RCC 7860 (cell line): Measurements from ENCODE around the gene ZNF195.
A peak's percentile ranks its signal among the peaks of the same experiment; 100 is the strongest.
"Not testable (repeated sequence)": the region's sequence is repeated elsewhere in the genome, so short reads cannot be mapped to it uniquely, and the experiment has no call there.

Source experiments
- DNase-seq: peaks from one replicate; pipeline ENCODE4 v3.0.0-alpha.2; 2015; ENCODE audit warnings: low spot score
- FAIRE-seq: peaks from 2 replicates; lab custom pipeline; 2012; peaks lifted over from hg19 to GRCh38; lab: Jason Lieb, UNC

ZNF195 gene

DNA sequence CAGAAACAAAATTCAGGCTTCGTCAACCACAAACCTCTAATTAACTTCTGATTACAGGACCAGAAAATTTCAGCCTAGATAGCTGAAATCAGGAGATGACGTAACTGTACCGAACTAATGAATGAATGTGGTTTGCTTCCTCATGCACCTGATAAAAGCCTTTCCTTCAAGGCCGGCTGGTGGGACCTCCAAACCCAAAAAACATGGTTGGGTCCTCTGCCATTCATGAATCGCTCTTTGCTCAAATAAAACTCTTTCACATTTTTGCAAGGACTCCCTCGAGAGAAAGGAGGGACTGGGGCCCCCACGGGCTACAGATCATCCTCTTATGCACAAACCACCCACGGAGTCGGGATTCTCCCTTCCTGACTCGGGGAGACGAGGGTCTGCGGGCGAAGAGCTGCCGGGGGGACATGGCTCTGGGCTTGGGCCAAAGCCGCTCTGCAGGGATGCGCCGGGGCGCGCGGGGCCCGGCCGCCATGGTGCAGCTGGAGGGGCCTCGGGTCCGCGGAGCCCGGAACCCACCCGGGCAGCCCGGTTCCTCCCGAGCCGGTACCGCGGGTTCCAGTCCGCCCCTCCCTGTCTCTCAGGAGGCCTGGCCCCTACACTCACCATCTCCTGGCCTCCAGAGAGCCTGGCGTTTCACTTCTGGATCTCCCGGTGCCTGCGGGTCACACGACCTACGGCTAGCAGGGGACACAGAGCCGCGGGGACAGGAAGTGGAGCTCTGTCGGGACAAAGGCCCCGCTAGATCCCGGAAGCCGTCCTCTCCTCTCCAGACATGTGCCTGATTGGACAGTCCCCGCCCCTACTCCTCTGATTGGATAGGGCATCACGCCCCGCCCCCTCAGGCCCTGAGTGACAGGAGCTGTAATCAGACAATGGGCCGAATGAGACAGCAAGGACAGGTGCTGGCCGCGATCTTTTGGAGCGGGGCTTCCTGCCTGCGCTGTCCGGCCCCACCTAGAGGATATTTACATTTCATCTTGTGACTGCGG, at the start of gene ZNF195:
TSS of gene ZNF195 (minus strand) at position 721 of the 998 bp plus-strand sequence. CDS start at position 615, 106 bp downstream.
- DNase-seq (peak; percentile 91), FAIRE-seq (peak; percentile 73)

DNA sequence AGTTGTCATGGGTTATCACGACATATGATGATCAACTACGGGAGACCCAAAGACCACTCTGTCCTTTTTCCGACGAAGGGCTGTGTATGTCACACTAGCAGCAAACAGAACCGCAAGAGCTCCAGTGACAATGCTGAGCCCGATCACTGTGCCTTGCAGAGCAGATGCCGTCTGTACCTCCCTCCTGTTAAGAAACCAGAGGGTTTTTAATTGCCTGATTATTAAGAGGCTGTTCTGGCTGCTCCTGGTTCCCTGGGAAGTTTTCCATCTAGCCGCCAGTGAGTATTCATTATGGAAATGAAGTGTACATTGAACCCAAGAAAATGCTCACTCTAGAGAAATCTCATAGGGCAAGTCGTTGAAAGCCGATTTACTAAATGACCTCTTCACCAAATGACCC, 49.1 kb upstream of the ZNF195 start:
- not testable (repeated sequence) for DNase-seq, FAIRE-seq

DNA sequence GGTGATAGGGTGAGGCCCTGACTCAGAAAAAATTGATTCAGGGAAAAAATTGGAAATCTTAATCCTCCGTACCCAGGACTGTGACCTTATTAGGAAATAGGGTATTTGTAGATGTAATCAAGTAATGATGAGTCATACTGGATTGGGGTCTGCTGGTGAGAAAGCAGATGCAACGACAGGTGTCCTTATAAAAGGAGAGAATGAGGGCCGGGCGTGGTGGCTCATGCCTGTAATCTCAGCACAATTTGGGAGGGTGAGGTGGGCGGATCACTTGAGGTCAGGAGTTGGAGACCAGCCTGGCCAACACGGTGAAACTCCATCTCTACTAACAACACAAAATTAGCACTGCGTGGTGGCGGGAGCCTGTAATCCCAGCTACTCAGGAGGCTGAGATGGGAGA, 47.6 kb upstream of the ZNF195 start:
- not testable (repeated sequence) for FAIRE-seq, DNase-seq

DNA sequence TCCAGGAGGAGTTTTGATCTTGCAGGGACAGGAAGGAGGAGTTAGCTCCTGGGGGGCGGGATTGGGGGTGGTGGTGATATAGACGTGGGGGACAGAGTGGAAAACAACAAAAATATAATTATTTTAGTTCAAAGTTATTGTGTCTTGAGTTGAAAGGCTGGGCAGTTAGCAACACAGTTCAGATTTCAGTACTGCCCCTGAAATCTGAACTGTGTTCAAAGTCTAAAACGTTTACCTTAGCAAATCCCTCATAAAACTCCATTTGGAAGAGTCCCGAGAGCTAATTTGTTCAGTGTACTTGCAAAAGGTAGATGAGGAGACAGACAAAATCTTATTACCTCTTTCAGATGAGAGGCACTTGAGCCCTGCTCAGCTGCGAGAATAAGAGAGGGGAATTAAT, 45.0 kb upstream of the ZNF195 start:
- not testable (repeated sequence) for DNase-seq, FAIRE-seq

DNA sequence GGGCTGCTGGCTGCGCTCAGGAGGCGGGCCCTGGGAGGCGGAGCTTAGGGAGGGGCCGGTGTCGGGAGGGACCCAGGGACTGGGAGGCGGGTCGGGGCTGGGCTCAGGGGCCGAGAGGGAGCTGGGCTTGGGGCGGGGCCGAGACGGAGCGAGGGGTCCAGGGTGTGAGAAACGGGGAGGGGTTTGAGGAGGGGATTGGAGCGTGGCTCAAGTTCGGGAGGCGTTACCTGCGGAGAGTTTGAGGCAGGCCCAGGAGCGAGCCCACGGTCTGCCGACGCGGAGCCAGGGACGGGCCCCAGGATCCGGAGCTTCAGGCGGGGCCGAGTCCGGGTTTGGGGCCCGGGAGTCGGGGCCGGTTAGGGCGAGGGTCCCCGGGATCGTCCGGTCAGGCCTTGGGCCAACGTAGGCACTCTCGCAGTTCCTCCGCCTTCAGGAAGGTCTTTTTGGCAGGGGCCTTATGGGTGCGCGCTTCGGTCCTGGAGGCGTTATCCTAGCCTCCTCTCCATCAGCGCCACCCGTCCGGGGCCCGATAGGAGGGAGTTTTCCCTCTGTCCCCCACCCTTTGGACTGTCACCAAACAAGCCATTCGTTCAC, 44.3 kb upstream of the ZNF195 start:
- not testable (repeated sequence) for FAIRE-seq, DNase-seq

DNA sequence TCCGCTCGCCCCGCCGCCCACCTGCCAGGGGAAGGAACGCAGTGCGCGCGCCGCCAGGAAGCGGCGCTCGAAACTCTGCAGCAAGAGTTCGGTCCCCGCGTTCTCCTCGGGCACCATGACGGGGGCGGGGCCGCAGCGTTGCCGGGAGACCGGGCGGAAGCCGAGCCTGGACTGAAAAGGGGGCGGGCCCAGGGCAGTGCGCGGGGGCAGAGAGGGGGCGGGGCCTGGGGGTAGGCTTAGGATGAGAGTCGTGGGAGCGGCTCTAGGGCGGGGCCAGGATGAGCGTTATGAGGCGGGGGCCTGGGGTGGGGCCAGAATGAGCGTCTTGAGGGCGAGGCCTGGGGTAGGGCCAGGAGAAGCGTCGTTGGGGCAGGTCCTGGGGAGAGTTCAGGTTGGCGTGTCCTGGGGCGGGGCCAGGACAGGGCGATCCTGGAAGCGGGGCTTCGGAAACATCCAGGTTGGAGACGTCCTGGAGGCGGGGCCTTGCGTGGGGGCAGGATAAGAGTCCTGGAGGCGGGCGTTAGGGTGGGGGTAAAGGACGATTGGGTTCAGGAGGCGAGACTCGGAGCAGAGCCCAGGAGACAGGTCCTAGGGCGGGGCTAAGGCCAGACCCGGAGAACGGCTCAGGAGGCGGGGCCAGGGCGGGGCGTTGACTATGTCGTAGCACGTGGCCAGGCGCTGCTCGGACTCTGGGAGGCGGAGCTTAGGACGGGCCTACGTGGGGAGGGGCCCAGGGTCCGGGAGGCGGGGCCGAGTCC, 43.6 kb upstream of the ZNF195 start:
- peak; percentile 79 for FAIRE-seq
- peak; percentile 87 for DNase-seq

DNA sequence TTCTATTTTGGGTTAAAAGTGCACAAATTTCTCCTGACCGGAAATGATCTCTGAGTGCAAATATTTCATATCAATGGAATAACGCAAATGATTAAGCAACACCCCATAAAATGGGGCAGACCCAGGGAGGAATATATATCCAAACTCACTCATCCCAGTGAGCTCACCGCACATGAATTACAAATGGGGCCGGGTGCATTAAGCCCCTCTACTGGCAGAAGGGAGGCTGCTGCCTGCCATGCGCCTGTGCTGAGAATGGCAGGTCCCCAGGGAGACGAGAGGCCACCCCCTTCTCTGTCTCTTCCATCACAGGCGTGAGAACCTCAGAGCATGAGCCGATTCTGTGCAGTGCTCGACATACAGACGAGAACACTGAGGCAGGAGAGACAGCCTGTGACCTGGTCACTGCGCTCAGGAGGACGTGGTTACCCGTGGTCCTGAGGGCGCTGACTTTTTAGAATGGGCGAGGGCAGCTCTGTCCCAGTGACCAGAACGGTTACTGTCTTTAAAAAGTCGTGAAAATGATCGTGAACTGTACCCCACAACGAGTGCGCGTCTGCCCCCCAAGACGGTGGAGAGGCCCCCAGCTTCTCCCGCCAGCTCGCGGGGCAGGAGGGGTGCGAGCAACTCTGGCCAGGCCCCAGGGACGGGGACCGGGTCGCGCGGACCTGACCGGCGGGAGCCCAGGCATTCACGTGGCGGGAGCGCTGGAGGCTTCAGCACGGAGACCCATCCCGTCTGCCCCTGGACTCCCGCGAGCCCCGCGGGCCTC, 42.8 kb upstream of the ZNF195 start:
- DNase-seq, FAIRE-seq: not testable (repeated sequence)

DNA sequence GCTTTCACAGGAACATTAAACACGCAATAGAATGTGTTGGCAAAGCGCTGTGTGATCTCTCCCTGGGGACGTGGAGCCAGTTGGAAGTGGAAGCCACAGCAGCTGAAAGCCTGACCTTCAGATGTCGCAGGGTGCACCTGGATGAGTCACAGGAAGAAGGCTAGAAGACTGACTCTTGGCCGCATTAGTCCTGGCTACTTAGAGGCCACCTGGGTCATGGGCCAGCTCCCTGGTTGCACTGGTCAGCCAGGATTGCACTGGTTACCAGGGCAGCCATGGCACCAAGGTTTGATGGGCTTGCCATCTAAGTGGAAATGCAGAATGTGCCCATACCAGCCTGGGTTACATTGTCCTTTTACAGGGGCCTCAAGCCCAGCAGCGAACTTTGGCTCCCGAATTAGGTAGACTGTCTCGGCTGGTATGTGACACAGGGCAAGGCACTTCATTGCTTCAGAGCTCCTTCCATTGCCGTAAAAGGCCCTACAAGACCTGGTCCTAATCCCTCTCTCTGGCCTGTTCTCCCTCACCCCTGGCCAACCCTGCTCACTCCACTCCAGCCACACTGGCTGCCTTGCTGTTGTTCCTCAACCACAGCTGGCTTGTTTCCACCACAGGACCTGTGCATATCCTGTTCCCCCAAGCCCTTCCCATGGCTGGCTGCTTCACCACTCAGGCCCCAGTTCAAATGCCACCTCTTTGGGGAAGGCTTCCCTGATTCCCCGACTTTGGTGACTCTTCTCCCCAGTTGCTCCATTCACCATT, 41.5 kb upstream of the ZNF195 start:
- FAIRE-seq = not testable (repeated sequence)

DNA sequence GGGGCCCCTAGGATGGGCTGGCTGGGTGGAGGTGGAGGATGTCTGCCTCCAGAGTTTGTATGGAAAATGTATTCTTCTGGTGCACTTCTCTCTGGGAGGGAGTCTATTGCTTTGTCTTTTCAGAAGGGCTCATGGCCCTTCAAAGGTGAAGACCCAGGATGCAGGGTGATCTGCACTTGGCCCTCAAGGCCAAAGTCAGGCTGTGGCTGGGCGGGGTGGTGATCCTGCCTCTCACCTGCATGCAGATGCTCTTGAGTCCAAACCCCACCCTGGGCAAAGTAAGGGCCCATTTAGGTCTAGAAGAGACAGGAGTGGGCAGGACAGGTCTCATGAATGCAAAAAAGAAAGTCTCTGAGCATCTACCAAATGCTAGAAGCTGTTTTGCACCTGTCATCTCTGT, 40.5 kb upstream of the ZNF195 start:
- not testable (repeated sequence) for DNase-seq, FAIRE-seq

More for the DNA sequence above, 41.5 kb upstream of the ZNF195 start:
- not testable (repeated sequence) for DNase-seq

DNA sequence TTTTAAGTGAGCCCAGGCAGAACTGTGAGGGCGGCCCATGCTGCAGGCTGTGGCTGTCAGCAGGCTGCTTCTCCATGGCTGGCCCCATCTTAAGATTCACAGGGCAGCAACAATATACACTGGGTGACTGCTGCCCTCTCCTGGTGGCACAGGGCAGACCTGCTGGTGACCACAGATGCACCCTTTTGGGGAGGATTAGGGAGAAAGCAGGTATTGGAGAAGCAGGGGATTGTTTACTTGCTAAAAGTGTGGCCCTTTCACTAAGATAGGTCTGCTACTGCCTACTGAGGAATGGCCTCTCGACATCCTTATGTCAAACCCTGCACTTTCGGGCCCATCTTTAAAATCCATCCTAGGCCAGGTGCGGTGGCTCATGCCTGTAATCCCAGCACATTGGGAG, 38.1 kb upstream of the ZNF195 start:
- peak; percentile 7 for DNase-seq
- not testable (repeated sequence) for FAIRE-seq

DNA sequence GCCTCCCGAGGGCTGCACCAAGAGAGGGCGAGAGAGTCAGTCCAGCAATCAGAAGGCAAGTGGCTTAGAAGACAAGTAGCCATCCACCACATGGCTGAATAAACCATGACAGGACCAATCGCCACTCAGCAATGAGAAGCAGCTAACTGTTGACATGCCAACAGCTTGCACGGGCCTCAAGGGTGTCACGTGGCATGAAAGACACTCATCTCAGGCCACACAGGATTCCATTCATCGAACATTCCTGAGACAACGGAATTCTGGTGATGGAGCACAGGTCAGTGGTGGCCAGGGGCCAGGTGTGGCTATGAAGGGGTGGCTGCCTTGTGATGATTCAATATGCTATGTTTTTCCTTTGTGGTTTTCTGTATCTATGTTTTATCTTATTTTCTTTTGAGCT, 36.4 kb upstream of the ZNF195 start:
- not testable (repeated sequence) for FAIRE-seq
- DNase-seq = peak; percentile 16

DNA sequence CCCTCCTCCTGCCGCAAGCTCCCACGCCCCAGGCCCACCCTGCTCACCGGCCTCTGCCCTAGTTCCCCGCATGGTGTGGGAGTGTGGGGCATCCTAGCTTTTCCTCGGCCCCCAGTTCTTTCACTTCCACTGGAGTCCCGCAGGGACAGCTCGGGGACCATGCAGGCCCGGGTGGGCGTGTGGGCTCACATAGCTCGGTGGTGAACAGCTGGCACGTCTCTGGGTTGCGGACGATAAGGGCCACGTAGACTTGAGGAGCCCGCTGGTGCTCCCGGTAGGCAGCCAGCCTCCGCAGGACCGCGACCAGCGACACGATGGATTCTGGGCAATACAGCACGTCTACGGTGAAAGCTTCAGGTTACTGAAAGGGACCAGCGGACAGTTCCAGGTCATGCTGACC, 34.7 kb upstream of the ZNF195 start:
- not testable (repeated sequence) for DNase-seq, FAIRE-seq

DNA sequence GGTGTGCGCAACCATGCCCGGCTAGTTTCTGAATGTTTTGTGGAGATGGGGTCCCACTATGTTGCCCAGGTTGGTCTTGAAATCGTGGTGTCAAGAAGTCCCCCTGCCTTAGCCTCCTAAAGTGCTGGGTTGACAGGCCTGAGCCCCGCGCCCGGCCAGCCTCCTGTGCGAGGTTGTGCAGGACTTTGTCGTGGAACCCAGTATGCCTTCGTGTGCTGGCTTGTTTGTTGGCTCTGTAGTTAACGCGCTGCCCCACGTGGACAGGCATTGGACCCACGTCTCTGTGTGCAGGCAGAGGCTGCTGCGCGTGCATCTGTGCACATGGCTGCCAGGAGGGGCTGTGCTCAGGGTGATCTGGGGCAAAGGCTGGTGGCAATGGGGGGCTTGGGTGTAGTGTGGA, 33.9 kb upstream of the ZNF195 start:
- FAIRE-seq (no peak), DNase-seq (no peak)

DNA sequence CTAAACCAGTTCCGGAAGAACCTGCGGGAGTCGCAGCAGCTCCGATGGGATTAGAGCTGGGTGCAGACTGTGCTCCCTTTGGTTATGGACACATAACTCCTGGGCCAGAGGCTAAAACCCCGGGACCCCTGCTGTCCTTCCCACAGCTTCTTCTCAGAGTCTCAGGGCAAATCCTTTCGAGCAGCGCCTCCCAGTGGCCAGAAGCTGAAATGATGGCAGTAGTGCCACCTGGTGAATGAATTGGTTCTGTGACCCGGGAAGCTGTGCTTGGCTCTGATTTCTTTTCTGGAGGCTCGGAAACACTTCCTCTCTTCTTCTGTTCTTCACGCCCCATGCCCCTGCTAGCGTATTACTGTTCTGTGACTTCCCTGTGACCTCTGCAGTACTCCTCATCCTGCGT, 29.8 kb upstream of the ZNF195 start:
- DNase-seq, FAIRE-seq: not testable (repeated sequence)

DNA sequence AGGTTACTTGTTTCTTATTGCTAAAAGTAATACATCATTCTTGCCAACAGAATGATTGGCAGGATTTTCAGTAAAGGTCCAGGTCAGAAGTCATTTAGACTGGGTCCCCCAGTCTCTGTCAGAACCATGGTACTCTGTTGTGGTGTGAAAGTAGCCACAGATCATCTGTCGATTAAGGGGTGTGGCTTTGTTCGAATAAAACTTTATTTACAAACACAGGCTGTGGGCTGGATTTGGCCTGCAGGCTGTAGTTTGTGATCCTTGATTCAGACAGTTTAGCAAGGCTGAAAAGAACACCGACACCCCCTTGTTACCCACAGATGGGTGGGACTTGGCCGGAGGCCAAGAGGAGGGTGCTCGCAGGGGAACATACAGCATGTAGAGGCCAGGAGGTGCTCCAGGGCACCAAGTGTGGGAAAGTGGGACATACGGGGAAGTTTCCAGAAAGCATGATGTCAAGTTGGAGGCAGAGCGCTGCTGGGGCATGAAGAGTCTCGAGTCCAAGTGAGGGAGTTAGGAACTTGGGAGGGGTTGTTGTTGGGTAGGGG, 29.2 kb upstream of the ZNF195 start:
- not testable (repeated sequence) for DNase-seq, FAIRE-seq

DNA sequence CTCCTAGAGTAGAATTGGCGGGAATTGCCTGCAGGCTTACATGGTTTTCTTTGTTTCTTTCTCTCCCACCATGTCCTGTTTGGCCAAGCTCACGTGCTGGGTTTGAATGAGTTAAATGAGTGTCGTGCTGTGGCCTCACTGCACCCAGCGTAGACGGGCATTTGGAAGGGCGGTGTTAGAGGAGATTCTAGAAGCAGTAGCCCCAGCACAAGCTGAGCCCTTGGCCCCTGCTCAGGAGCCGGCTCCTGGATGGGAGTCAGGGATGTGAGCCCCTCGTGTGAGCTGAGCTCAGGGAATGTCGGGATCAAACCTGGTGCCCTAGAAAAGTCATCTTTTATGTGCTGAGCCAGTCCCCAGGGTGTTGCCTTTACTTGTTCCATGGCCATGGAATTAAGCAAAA, 28.0 kb upstream of the ZNF195 start:
- DNase-seq, FAIRE-seq: not testable (repeated sequence)

DNA sequence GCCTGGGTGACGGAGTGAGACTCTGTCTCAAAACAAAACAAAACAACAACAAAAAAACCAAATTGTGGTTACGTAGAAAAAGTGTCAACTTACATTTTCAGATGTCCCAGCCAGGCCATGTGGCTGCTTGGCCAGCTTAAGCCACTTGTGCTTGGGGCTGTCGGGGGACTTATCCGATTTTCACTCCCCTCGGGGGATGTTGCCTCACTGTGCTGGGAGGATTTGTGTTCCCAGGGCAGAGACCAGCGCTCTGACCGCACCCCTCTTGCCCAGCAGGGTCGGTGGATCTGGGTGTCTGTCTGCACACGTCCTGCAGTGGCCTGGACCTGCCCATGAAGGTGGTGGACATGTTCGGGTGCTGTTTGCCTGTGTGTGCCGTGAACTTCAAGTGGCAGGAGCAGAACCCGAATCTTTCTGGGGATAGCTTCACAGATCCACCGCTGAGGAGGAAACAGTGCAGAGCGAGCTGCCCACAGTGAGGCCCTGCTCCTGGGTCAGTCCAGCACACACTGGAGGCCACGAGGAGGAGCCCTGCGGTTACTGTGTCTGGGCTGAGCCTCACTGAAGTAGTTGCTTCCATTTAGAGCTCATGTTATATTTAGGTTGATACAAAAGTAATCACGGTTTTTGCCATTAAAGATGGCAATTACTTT, 27.4 kb upstream of the ZNF195 start:
- FAIRE-seq, DNase-seq: not testable (repeated sequence)
